ENCODE data around the gene ADORA1.

ADORA1 gene

GRCh38 chr1:203211812-203212211 is 84.3 kb downstream of the ADORA1 start:
- no peak for TF ChIP-seq EZH2 (IDR thresholded peaks at IDR 0.05; ENCODE audit: borderline replicate concordance, low read length)
- TF ChIP-seq, protein P1, sequence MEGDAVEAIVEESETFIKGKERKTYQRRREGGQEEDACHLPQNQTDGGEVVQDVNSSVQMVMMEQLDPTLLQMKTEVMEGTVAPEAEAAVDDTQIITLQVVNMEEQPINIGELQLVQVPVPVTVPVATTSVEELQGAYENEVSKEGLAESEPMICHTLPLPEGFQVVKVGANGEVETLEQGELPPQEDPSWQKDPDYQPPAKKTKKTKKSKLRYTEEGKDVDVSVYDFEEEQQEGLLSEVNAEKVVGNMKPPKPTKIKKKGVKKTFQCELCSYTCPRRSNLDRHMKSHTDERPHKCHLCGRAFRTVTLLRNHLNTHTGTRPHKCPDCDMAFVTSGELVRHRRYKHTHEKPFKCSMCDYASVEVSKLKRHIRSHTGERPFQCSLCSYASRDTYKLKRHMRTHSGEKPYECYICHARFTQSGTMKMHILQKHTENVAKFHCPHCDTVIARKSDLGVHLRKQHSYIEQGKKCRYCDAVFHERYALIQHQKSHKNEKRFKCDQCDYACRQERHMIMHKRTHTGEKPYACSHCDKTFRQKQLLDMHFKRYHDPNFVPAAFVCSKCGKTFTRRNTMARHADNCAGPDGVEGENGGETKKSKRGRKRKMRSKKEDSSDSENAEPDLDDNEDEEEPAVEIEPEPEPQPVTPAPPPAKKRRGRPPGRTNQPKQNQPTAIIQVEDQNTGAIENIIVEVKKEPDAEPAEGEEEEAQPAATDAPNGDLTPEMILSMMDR (IDR thresholded peaks at IDR 0.05; ENCODE audit: low read length) = no peak
- Histone ChIP-seq H3K79me2 (ENCODE audit: insufficient read depth, low read length) (no peaks in the 10 kb centered on the region), H3K4me1 (ENCODE audit: insufficient read depth, low read length, severe bottlenecking) (no peaks in the 10 kb centered on the region)

GRCh38 chr1:203213126-203213525 is 85.6 kb downstream of the ADORA1 start:
- no peak overlapping the region for H2AFZ ChIP-seq (ENCODE audit: low read length)
- TF ChIP-seq EZH2 (IDR thresholded peaks at IDR 0.05; ENCODE audit: borderline replicate concordance, low read length) = no peak
- TF ChIP-seq, protein P1 (IDR thresholded peaks at IDR 0.05; ENCODE audit: low read length) = no peak

More at GRCh38 chr1:203211812-203212211, 84.3 kb downstream of the ADORA1 start:
- no peaks in the 10 kb centered on the region for H3K9me3 ChIP-seq (ENCODE audit: low read length)
- H3K4me3 ChIP-seq (ENCODE audit: low read depth, low read length, poor library complexity, severe bottlenecking) = no peak overlapping the region
- H3F3A ChIP-seq (ENCODE audit: insufficient read depth, low read length) = no peaks in the 10 kb centered on the region
- peaks cover 8% of the 10 kb centered on the region; the same call in 1 of the 2 replicates for H3K27me3 ChIP-seq (ENCODE audit: insufficient read depth, low read length)
- H2AFZ ChIP-seq (ENCODE audit: low read length) = no peak overlapping the region
- H3K36me3 ChIP-seq (ENCODE audit: insufficient read depth, low read length) = no peaks in the 10 kb centered on the region
- H3K9ac ChIP-seq (ENCODE audit: low read length) = no peak overlapping the region
- H3K4me2 ChIP-seq (ENCODE audit: low read length) = no peak overlapping the region
- H3K27ac ChIP-seq (ENCODE audit: low read depth, low read length, poor library complexity, severe bottlenecking) = no peak overlapping the region
- no peaks in the 10 kb centered on the region for H4K20me1 ChIP-seq (ENCODE audit: insufficient read depth, low read length)
- no peaks in the 10 kb centered on the region for H3K9me2 ChIP-seq (ENCODE audit: low read depth, low read length)

DNA sequence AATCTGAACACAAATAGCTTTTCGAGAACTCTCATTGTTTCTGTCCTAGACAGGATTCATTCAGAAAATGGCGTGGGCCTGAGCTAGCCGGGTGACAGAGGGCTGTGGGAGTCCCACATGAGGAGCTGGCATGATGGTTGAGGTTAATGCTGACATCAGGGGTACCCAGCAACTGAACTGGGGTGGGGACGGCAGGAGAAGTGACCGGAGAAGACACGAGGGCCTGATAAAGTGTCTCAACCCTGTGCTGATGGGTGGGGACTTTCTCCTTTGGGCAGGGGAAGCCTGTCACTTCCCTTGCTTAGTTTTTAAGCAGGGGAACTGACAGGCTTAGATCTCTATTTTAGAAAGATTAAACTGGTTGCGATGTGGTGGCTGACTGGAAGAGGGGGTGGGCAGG is 87.3 kb downstream of the ADORA1 start:
- no peak overlapping the region for H3K9ac ChIP-seq (ENCODE audit: low read length)
- TF ChIP-seq, protein P1 (IDR thresholded peaks at IDR 0.05; ENCODE audit: low read length) = no peak
- no peak for TF ChIP-seq EZH2 (IDR thresholded peaks at IDR 0.05; ENCODE audit: borderline replicate concordance, low read length)

More at GRCh38 chr1:203213126-203213525, 85.6 kb downstream of the ADORA1 start:
- no peaks in the 10 kb centered on the region for H3K36me3 ChIP-seq (ENCODE audit: insufficient read depth, low read length)
- no peaks in the 10 kb centered on the region for H3F3A ChIP-seq (ENCODE audit: insufficient read depth, low read length)
- no peak overlapping the region for H3K27ac ChIP-seq (ENCODE audit: low read depth, low read length, poor library complexity, severe bottlenecking)
- no peaks in the 10 kb centered on the region for H3K4me1 ChIP-seq (ENCODE audit: insufficient read depth, low read length, severe bottlenecking)
- no peak overlapping the region for H3K4me3 ChIP-seq (ENCODE audit: low read depth, low read length, poor library complexity, severe bottlenecking)
- no peaks in the 10 kb centered on the region for H3K9me3 ChIP-seq (ENCODE audit: low read length)
- no peak overlapping the region for H3K4me2 ChIP-seq (ENCODE audit: low read length)
- no peaks in the 10 kb centered on the region for H4K20me1 ChIP-seq (ENCODE audit: insufficient read depth, low read length)
- H3K9me2 ChIP-seq (ENCODE audit: low read depth, low read length) = no peaks in the 10 kb centered on the region
- peaks cover 8% of the 10 kb centered on the region; the same call in 1 of the 2 replicates for H3K27me3 ChIP-seq (ENCODE audit: insufficient read depth, low read length)
- no peak overlapping the region for H3K9ac ChIP-seq (ENCODE audit: low read length)
- no peaks in the 10 kb centered on the region for H3K79me2 ChIP-seq (ENCODE audit: insufficient read depth, low read length)

More for the DNA sequence above, 87.3 kb downstream of the ADORA1 start:
- Histone ChIP-seq H3K9me2 (ENCODE audit: low read depth, low read length) (no peaks in the 10 kb centered on the region), H3K4me2 (ENCODE audit: low read length) (no peak overlapping the region), H3F3A (ENCODE audit: insufficient read depth, low read length) (no peaks in the 10 kb centered on the region), H3K79me2 (ENCODE audit: insufficient read depth, low read length) (no peaks in the 10 kb centered on the region), H3K4me1 (ENCODE audit: insufficient read depth, low read length, severe bottlenecking) (no peaks in the 10 kb centered on the region), H4K20me1 (ENCODE audit: insufficient read depth, low read length) (no peaks in the 10 kb centered on the region), H3K4me3 (ENCODE audit: low read depth, low read length, poor library complexity, severe bottlenecking) (no peak overlapping the region), H3K27ac (ENCODE audit: low read depth, low read length, poor library complexity, severe bottlenecking) (no peak overlapping the region), H3K27me3 (ENCODE audit: insufficient read depth, low read length) (peaks cover 8% of the 10 kb centered on the region; the same call in 1 of the 2 replicates), H3K9me3 (ENCODE audit: low read length) (no peaks in the 10 kb centered on the region), H2AFZ (ENCODE audit: low read length) (no peak overlapping the region), H3K36me3 (ENCODE audit: insufficient read depth, low read length) (no peaks in the 10 kb centered on the region)

Data from OCI-LY1 (cell line).